HuH-7 (cell line): ENCODE measurements around the gene PAQR5.
"Not testable (repeated sequence)": the region's sequence is repeated elsewhere in the genome, so short reads cannot be mapped to it uniquely, and the experiment has no call there.

Source experiments
- DNase-seq: peaks from one replicate; pipeline ENCODE4 v3.0.0; 2011; ENCODE audit warnings: low spot score

Gene PAQR5

DNA sequence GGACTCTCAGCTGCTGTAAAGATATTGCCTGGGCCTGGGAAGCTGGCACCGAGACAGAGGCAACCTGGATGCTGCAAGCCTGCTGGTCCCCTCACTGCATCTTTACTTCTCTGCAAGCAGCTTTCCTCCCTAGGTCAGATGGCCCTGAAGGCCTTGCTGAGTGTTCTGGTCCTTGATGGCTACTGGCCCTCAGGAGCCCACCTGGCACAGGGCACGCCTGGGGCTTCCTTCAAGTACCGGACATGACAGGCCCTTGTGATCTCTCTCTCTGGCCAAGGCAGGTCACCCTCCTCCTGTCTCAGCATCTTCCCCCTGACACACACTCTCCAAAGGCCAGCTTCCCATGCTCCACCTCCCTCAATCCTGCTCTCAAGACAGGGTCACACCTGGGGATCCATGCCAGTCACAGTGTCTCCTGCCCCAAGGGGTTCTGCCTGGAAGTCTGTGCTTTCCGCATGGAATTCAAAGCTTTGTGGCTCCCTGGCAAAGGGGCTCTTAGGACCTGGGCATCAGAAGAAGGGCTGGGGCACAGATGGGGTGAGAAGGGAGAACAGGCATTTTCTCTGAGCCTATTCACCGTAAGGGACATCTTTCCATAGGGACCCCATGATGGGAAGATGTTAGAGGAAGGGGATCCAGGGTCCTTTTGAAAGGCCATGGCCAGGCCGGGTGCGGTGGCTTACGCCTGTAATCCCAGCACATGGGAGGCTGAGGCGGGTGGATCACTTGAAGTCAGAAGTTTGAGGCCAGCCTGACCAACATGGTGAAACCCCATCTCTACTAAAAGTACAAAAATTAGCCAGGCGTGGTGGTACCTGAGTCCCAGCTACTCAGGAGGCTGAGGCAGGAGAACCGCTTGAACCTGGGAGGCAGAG is 4.7 kb upstream of the PAQR5 start:
- no peak for DNase-seq

DNA sequence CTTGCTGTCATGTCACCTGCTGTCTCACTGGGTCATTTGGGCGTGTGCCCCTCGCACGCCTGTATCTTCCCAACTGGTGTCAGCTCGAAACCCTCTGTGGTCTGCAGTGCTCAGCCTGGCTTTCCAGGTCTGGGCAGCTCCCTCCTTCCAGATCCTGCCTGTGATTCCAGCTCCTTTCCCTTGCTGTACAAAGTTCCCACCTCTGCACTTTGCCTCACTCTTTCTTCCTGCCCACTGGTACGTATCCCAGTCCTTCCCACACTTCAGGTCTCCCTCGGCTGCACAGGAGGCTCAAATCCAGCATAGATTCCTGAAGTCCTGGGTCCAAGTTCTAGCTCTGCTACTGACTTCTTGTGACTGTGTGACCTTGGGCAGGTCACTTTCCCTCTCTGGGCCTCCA is 2.1 kb upstream of the PAQR5 start:
- DNase-seq: no peak

DNA sequence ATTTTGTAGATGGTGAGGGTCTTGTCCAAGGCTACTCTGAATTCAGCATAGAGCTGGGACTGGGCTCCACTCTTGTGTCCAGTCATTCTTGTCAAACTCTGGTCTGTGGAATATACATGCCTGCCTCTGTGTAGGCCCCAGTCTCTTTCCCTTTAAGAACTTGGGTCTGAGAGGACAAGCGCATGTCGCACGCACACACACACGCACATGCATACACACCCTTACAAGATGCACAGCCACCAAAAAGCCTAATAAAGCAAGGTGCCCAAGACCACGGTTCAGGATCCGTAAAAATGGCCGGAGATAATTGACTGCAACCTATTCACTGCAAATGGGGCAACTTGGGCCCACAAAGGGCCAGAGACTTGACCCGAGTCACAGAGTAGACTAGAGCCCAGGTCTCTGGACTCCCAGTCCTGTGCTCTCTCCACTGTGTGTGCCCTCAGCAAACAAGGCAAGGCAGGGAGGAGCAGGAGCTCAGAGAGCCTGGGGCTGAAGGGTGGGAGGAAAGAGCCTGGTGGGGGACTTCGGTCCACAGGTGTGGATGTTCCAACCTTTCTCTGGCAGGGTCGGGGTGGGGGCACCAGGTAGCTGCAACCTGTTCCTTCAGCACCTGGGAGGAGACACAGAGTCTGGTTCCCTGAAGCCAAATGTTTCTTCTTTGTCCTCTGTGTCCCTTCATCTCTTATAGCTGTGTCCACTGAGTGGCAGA is 914 bp upstream of the PAQR5 start:
- DNase-seq: no peak

GRCh38 chr15:69298354-69298696 is 387 bp upstream of the PAQR5 start:
- DNase-seq: no peak

DNA sequence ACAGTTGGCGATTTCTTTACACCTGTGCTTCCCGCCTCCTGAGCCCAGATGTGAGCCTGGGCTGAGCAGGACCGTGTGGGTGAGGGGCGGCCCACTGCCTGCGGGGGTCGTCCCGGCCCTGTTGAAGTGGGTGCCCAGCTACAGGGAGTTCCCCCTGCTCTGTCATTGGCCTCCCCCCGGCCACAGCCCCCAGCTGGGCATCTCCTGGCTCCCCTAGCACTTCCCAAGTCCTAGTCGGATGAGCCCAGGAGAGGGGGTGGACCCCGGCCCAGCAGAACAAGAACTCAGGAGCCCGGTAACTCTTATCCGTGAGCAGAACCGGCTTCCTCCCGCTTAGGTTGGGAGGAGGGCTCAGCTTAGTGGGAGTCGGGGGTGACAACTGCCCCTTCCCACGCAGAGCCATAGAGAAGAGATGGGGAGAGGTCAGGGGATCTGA is 757 bp downstream of the PAQR5 start:
- DNase-seq: no peak

- no peak for DNase-seq
These were observed 1.4 kb downstream of the PAQR5 start for GRCh38 chr15:69299943-69300588.

- not testable (repeated sequence) for DNase-seq
These were observed 2.4 kb downstream of the PAQR5 start for GRCh38 chr15:69301101-69301500.

- not testable (repeated sequence) for DNase-seq
These were observed 3.4 kb downstream of the PAQR5 start for GRCh38 chr15:69302087-69302486.

DNA sequence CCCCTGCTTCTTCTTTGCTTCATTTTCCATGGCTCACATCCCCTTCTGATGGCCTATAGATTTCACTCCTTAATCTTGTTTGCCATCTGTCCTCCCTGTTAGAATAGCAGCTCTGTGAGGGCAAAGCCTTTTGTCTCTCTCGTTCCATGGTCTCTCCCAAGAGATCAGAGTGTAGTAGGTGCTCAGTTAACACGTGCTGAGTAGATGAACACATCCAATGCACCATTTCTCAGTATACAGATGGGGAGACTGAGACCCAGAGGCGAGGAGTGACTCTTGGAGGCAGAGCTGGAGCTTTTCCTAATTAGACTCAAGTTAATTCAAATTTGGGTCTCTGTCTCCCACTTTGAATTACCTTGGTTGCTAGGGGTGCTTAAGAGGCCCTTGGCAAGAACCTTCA is 4.2 kb downstream of the PAQR5 start:
- no peak for DNase-seq

DNA sequence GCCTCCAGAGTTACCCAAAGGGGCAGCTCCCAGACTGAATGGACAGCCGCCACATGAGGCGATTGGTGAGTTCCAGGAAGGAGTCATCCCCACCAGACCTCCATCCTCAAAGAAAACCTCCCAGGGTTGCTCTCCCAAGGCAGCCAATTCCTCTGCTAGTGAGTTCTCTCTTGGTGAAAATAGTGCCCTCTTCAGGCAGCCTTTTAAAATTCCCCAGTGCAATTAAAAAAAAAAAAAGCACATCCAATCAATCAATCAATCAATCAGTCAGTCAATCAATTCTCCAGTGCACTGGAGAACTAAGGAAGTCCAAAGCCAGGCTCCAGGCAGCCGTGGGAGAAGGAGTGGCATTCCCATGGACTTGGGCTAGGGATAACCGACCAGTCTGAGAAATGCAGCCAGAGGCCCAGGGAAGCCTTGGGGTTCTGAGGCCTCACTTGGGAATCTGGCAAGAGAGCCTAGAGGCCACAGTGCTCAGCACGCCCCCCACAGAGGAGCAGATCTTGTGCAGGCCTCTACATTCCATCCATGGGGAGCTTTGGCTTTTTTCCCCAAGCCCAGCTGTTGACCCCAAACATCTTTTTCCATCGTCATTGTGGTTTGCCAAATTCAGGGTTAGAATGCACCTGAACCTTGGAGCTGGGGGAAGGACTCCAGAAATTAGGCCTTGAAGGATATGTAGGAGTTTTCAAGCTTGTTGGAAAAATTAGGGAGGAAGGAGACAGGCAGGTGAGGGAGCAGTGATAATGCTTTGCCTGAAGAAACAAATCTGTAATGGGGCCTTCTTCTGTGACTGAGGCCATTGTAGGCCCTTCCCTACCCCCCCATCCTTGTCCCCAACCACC is 4.8 kb downstream of the PAQR5 start:
- peak; percentile 78 for DNase-seq

DNA sequence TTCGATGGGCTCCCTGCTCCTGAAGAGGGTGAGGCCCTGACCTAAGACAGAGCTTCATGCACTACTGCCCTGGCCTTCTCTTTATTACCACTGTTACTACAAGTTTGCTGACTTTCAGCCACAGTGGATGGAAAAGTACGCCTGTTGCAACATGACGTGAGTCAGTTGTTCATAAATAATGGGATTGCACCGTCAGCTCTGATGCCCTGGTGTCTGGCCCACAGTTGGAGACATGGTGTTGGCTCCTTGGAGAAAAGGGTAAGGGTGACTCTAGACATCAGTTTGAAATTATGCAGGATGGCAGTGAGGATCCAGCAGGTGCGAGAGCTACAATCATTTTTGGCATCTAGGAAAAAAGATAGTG is 5.5 kb downstream of the PAQR5 start:
- peak; percentile 82 for DNase-seq

- DNase-seq: no peak
These were observed 6.7 kb downstream of the PAQR5 start for GRCh38 chr15:69305204-69305931.

- DNase-seq: no peak
These were observed 7.3 kb downstream of the PAQR5 start for GRCh38 chr15:69305933-69306568.

DNA sequence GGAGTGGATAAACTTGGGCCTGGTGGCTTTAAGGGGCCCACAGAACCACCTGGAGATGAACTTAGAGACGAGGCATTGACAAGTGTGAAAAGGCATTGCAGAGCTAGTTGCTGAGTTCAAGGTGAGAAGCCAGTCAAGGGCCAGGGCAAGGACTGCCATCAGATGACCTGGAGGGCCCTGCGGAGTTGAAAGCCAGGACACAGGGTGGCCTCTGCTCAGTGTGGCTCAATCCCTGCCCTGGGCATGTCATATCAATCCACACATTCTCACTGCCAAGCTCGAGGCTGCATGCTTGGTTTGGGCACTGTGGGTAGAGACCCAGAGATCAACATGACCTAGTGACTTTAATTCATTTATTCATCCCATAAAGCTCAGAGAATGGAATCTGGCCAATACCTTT is 9.2 kb downstream of the PAQR5 start:
- no peak for DNase-seq

DNA sequence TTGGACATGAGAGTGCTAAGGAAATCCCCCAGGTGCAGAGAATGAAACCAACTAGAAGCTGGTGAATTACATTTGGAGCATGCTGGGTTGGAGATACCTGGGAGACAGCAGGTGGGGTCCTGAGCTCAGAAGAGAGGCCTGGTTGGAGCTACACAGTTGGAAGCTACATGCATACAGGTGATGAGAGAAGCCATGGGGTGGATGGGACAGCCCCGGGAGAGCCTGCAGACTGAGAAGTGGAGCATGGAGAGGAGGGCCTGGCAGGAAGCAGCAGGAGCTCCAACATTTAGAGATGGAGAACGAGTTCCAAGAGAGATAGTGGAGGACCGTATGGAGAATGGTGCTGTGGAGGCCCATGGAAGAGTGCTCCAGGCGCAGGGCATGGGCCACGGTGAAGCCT is 10.2 kb downstream of the PAQR5 start:
- DNase-seq: no peak

DNA sequence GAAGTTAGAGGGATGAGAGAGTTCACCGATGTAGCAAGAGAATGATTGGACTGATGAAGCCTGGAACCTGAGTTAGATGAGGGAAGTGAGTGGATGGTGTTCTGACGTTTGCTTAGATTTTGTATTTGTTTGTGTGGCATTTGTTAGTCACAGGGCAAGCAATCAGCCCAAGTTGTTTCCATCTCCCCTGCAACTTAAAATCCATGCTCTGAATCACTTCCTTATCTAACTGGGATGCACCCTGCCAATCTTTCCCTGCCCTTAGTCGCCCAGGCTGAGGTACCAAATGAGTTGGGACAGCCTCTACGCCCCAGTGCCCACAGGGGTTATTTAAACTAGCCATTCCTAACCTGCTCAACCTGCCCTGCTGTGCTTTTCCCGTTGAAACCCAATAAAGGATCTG is 12.6 kb downstream of the PAQR5 start:
- DNase-seq: no peak

GRCh38 chr15:69313432-69314000 is 14.8 kb downstream of the PAQR5 start:
- DNase-seq: no peak

GRCh38 chr15:69314131-69314530 is 15.4 kb downstream of the PAQR5 start:
- no peak for DNase-seq

- DNase-seq: no peak
These were observed 16.0 kb downstream of the PAQR5 start for GRCh38 chr15:69314736-69315135.

GRCh38 chr15:69315402-69316110 is 16.8 kb downstream of the PAQR5 start:
- DNase-seq: no peak
